ENCODE measurements around the gene IZUMO4. TPM values are rescaled to one million over a fixed set of nuclear protein-coding genes. Genes with fewer than 3 reads are reported as not detected.

Gene IZUMO4
- polyA plus RNA-seq (2012; ENCODE audit: insufficient read length, low read depth): 1.9 TPM

DNA sequence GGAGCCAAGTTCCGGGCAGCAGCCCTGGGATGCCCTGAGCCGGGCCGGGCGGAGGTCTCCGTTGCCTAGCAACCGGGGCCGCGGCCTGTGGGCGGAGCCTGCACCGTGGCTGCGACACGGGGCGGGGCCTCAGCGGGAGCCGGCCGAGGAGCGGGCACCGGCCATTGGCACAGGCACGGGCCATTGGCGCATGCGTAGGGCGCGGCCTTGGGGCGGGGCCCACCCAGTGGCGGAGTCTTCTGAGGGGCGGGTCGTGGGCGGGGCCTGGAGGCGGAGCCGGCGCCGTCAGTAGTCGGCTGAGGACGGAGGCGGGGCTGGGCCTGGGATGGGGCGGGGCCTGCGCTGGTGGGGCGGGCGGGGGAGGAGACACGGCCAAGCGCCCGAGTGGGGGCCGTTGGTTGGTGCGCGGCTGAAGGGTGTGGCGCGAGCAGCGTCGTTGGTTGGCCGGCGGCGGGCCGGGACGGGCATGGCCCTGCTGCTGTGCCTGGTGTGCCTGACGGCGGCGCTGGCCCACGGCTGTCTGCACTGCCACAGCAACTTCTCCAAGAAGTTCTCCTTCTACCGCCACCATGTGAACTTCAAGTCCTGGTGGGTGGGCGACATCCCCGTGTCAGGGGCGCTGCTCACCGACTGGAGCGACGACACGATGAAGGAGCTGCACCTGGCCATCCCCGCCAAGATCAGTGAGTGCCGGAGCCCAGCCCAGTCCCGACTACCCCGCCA is at the start of gene IZUMO4:
TSS of gene IZUMO4 (plus strand) at position 436 of the 723 bp plus-strand sequence. CDS start at position 467, 31 bp downstream.
- no peak for TF ChIP-seq POLR2AphosphoS5 (IDR thresholded peaks at IDR 0.05; ENCODE audit: low read depth, low read length)
- TF ChIP-seq FOXP2 (optimal IDR thresholded peaks at IDR 0.05; ENCODE audit: borderline replicate concordance, extremely low read depth, extremely low read length, insufficient read depth): peak; percentile 51
- TF ChIP-seq, protein P1, sequence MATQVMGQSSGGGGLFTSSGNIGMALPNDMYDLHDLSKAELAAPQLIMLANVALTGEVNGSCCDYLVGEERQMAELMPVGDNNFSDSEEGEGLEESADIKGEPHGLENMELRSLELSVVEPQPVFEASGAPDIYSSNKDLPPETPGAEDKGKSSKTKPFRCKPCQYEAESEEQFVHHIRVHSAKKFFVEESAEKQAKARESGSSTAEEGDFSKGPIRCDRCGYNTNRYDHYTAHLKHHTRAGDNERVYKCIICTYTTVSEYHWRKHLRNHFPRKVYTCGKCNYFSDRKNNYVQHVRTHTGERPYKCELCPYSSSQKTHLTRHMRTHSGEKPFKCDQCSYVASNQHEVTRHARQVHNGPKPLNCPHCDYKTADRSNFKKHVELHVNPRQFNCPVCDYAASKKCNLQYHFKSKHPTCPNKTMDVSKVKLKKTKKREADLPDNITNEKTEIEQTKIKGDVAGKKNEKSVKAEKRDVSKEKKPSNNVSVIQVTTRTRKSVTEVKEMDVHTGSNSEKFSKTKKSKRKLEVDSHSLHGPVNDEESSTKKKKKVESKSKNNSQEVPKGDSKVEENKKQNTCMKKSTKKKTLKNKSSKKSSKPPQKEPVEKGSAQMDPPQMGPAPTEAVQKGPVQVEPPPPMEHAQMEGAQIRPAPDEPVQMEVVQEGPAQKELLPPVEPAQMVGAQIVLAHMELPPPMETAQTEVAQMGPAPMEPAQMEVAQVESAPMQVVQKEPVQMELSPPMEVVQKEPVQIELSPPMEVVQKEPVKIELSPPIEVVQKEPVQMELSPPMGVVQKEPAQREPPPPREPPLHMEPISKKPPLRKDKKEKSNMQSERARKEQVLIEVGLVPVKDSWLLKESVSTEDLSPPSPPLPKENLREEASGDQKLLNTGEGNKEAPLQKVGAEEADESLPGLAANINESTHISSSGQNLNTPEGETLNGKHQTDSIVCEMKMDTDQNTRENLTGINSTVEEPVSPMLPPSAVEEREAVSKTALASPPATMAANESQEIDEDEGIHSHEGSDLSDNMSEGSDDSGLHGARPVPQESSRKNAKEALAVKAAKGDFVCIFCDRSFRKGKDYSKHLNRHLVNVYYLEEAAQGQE (IDR thresholded peaks at IDR 0.05; ENCODE audit: insufficient read depth in 1 of 2, low read depth in 2 of 2, low read length in 2 of 2): no peak
- peak; percentile 77; the same call in 1 of the 2 replicates for TF ChIP-seq SIN3A (IDR thresholded peaks at IDR 0.05; ENCODE audit: borderline replicate concordance, insufficient read depth, low read length)
- TF ChIP-seq TAF1 (IDR thresholded peaks at IDR 0.05; ENCODE audit: borderline replicate concordance, insufficient read depth, low read length): no peak

DNA sequence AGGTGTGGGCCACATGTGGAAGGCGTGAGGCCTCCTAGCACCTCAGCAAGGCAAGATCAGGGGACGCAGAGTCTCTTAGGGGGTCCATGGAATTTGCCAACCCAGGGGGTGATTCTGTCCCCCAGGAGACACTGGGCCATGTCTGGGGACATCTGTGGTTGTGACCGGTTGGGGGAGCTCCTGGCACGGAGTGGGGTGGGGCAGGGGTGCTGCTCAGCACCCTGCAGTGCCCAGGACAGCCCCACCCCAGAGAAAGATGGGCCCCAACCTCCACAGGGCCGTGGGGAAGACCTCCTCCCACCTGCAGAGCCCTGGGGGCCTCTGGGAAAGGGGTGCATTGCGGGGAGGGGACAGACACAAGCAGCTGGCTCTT is 49.7 kb upstream of the IZUMO4 start:
- TF ChIP-seq, protein P1 (IDR thresholded peaks at IDR 0.05; ENCODE audit: insufficient read depth in 1 of 2, low read depth in 2 of 2, low read length in 2 of 2): no peak
- TF ChIP-seq FOXP2 (optimal IDR thresholded peaks at IDR 0.05; ENCODE audit: borderline replicate concordance, extremely low read depth, extremely low read length, insufficient read depth) (no peak), POLR2AphosphoS5 (IDR thresholded peaks at IDR 0.05; ENCODE audit: low read depth, low read length) (no peak; the same call in 1 of the 2 replicates), TAF1 (IDR thresholded peaks at IDR 0.05; ENCODE audit: borderline replicate concordance, insufficient read depth, low read length) (no peak), SIN3A (IDR thresholded peaks at IDR 0.05; ENCODE audit: borderline replicate concordance, insufficient read depth, low read length) (no peak)

GRCh38 chr19:2047449-2048103 is 49.1 kb upstream of the IZUMO4 start:
- TF ChIP-seq SIN3A (IDR thresholded peaks at IDR 0.05; ENCODE audit: borderline replicate concordance, insufficient read depth, low read length) (no peak), FOXP2 (optimal IDR thresholded peaks at IDR 0.05; ENCODE audit: borderline replicate concordance, extremely low read depth, extremely low read length, insufficient read depth) (no peak), TAF1 (IDR thresholded peaks at IDR 0.05; ENCODE audit: borderline replicate concordance, insufficient read depth, low read length) (no peak), POLR2AphosphoS5 (IDR thresholded peaks at IDR 0.05; ENCODE audit: low read depth, low read length) (no peak)
- TF ChIP-seq, protein P1 (IDR thresholded peaks at IDR 0.05; ENCODE audit: insufficient read depth in 1 of 2, low read depth in 2 of 2, low read length in 2 of 2): no peak

GRCh38 chr19:2048104-2048958 is 48.4 kb upstream of the IZUMO4 start:
- TF ChIP-seq SIN3A (IDR thresholded peaks at IDR 0.05; ENCODE audit: borderline replicate concordance, insufficient read depth, low read length) (no peak), POLR2AphosphoS5 (IDR thresholded peaks at IDR 0.05; ENCODE audit: low read depth, low read length) (no peak; the same call in 1 of the 2 replicates), FOXP2 (optimal IDR thresholded peaks at IDR 0.05; ENCODE audit: borderline replicate concordance, extremely low read depth, extremely low read length, insufficient read depth) (no peak), TAF1 (IDR thresholded peaks at IDR 0.05; ENCODE audit: borderline replicate concordance, insufficient read depth, low read length) (no peak)
- TF ChIP-seq, protein P1 (IDR thresholded peaks at IDR 0.05; ENCODE audit: insufficient read depth in 1 of 2, low read depth in 2 of 2, low read length in 2 of 2): no peak
